Ectodermal cell (in vitro differentiated cells): ENCODE results near the gene MTG2.
A peak's percentile ranks its signal among the peaks of the same experiment; 100 is the strongest.

ENCODE experiments used
- H3K27ac ChIP-seq: 2 replicates; pipeline ENCODE4 v1.7.0; 2013; ENCODE audit warnings: mild to moderate bottlenecking, low read depth, low read length; ENCODE audit not compliant: insufficient read depth, poor library complexity, severe bottlenecking
- H3K27me3 ChIP-seq: 2 replicates; pipeline ENCODE4 v1.7.0; 2013; ENCODE audit warnings: mild to moderate bottlenecking, low read length; ENCODE audit not compliant: insufficient read depth, control insufficient read depth, poor library complexity, severe bottlenecking
- H3K36me3 ChIP-seq: one replicate; pipeline ENCODE4 v1.7.0; 2013; ENCODE audit warnings: low read length; ENCODE audit not compliant: control insufficient read depth, insufficient read depth
- H3K4me1 ChIP-seq: one replicate; pipeline ENCODE4 v1.7.0; 2013; ENCODE audit warnings: low read length; ENCODE audit not compliant: control insufficient read depth, insufficient read depth
- H3K4me3 ChIP-seq: 2 replicates; pipeline ENCODE4 v1.7.0; 2013; ENCODE audit warnings: low read depth, low read length, control low read depth; ENCODE audit not compliant: insufficient read depth
- H3K9me3 ChIP-seq: 2 replicates; pipeline ENCODE4 v1.7.0; 2013; ENCODE audit warnings: mild to moderate bottlenecking, low read length, moderate library complexity; ENCODE audit not compliant: control insufficient read depth
- WGBS, 2 experiments: methylation state at CpG; one replicate each; pipeline ENCODE4 v1.1.7; 2013; ENCODE audit warnings: missing lambda C conversion rate in 2 of 2; 5-methylcytosine and 5-hydroxymethylcytosine counted together

The MTG2 gene

DNA sequence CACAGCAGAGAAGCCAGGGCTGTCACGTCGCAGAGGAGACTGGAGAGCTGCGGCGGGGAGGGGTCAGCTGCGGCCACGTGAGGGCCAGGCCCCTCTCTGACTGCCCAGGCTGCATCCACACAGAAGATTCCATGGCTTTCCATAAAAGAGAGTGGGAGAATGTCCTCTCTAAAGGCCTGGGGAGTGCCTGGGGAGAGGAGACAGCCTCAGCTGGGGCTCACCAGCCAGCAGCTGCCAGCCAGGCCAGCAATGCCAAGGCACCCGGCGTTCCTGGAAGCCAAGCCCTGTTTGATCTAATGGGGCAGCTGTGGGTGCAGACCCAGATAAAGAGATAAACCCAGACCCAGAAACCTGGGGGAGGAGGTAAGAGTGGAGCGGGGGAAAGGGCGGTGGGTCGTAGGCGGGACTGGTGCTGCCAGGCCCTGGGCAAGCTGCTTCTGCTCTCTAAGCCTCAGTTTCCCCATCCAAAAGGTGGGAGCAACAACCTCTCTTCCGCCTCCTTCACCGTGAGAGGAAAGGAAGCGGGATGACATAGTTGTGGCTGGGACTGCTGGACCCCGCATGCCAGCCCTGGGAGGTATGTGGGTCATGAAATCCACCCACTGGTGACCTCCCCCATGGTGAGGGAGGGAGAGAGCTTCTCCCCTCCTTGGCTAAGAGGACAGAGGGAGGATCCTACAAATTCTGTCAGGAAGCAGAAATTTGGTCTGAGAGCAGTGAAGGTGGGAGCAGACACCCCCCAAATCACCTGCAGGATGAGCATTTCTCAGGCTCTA, 52.4 kb downstream of the MTG2 start:
- Histone ChIP-seq H3K27me3 (no peaks in the 10 kb centered on the region), H3K4me1 (peaks cover 20% of the 10 kb centered on the region), H3K4me3 (no peak overlapping the region), H3K36me3 (no peaks in the 10 kb centered on the region), H3K9me3 (no peaks in the 10 kb centered on the region), H3K27ac (no peak overlapping the region)
- 84 to 85% methylated on average over 16 of the region's 16 CpGs for WGBS, 2 experiments

DNA sequence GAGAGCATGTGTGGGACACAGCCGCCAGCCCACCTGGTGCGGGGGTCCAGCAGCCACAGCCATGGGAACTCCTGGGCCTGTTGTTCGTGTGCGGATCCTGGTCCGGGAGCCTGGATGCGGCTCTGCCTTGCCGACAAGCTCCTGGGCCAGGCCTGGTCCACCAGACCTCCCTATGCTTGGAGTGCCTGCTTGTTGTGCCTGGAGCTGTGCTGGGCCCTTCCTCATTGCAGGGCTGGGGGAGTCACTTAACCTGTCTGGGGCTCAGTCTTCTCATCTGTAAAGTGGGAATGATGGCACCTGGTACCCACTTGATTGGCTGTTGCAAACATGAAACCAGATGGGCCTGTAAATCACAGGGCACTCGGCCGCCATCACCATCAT, 52.9 kb downstream of the MTG2 start:
- H3K27ac ChIP-seq, result no peak overlapping the region
- H3K36me3 ChIP-seq, result no peaks in the 10 kb centered on the region
- H3K9me3 ChIP-seq, result no peaks in the 10 kb centered on the region
- no peak overlapping the region for H3K4me3 ChIP-seq
- WGBS, 2 experiments, result 94 to 95% methylated on average over 9 of the region's 9 CpGs
- H3K27me3 ChIP-seq, result no peaks in the 10 kb centered on the region
- H3K4me1 ChIP-seq, result peaks cover 20% of the 10 kb centered on the region

DNA sequence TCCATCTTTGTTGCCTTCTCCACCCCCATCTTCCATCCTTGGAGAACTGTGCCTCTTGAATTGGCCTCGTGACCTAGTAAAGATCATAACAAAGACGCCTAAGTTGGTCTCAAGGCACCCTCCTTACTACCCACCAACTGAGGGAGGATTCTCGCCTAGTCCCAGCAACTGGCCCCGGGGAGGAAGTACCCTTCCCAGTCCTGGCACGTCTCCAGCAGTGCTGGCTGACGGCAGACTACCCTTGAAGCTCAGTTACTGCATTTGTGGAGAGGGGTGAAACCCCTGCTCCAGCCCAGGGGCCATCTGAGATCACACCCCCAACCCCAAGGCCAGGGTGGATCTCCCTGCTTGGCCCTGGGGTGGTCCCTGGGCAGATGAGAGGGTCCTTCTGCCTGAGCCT, 53.4 kb downstream of the MTG2 start:
- peak overlapping the region; percentile 37 for H3K27ac ChIP-seq
- 84 to 86% methylated on average over 6 of the region's 6 CpGs for WGBS, 2 experiments
- H3K9me3 ChIP-seq, result no peaks in the 10 kb centered on the region
- no peak overlapping the region for H3K4me3 ChIP-seq
- H3K27me3 ChIP-seq, result no peaks in the 10 kb centered on the region
- no peaks in the 10 kb centered on the region for H3K36me3 ChIP-seq
- H3K4me1 ChIP-seq, result peaks cover 20% of the 10 kb centered on the region

DNA sequence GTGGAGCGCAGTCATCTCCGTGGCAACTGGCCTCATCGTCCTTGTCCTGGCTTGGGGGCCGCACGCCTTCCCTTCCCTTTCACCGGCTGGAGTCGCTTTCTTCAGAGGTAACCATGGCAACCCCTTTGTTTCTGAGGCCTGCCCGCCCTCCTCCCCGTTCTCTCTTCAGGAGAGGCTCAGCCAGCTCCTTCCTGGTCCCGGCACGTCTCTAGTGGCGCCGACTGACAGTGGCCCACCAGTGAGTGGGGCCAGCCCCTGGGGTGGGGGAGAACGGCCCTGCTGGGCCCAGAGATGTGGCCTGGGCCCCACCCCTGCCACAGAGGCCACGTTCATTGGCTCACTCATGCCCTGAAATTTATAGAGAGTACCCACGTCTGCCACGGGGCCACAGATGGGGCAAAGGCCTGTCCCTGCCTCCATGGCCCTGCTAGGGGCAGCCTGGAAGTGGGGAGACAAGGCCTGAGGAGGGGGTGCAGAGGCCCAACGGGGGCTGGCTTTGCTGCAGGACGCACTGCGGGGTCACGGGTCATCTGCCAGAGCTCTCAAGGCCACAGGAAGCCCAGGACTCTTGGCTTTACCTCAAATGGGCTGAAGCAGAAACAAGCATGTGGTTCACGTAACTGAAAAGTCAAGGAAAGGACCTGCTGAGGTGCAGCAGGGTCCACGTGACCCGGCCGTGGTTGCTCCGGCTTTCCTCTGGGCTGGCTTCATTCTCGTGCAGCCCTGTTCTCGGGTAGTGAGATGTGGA, 54.1 kb downstream of the MTG2 start:
- peaks cover 20% of the 10 kb centered on the region for H3K4me1 ChIP-seq
- H3K27ac ChIP-seq, result peak overlapping the region; percentile 76
- no peaks in the 10 kb centered on the region for H3K27me3 ChIP-seq
- peak overlapping the region; percentile 13 for H3K4me3 ChIP-seq
- no peaks in the 10 kb centered on the region for H3K9me3 ChIP-seq
- H3K36me3 ChIP-seq, result no peaks in the 10 kb centered on the region
- 46% methylated on average over 28 of the region's 28 CpGs for WGBS, 2 experiments

DNA sequence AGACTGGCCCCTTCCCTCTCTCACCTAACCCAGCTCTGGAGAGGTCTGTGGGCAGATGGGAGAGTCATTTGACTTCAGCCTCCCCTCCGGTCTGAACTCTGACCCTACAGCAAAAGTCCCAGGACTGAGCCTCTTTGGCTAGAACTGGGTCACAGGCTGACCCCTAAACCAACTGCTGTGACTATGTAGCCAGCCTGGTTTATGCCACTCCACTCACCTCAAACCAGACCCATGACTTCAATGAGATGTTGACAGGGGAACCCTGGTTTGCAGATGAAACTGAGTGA, 54.6 kb downstream of the MTG2 start:
- Histone ChIP-seq H3K4me1 (peaks cover 20% of the 10 kb centered on the region), H3K27me3 (no peaks in the 10 kb centered on the region), H3K4me3 (no peak overlapping the region), H3K36me3 (no peaks in the 10 kb centered on the region), H3K27ac (no peak overlapping the region), H3K9me3 (no peaks in the 10 kb centered on the region)
- WGBS, 2 experiments, result 83 to 94% methylated on average over 1 of the region's 1 CpG

DNA sequence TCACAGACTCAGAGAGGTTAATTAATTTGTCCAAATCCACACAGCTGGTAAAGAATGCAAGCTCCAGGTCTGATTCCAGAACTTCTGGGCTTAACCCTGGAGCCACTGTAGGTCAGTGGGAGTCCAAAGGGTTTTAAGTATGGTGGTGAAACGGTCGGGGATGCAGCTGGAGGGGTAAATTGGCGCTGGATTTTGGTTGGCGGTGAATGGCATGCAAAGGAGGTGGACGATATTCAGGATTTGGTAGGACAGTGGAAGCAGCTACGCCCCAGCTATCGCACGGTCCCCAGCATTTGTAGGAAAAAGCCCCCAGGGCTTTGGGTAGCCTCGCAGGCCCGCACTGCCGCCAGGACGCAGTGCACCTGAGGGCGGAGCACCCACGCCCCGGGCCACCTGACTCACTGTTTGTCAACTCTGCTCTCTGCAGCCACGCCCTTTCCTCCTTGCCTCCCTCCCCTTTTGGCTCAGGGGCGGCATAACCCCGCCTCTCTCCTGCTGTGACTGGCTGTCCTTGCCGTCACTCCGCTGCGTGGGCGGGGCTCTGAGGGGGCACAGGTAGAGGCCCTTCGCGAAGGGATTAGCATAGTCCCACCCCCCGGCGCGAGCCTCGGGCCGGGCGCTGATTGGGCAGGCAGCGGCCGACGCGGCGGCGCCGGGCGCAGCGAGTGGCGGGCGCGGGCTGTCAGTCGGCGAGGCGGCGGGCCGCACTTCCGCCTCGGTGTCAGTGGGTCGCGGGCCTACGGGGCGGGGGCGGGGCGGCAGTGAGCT, 55.2 kb downstream of the MTG2 start, which contains the start of gene OSBPL2:
Gene OSBPL2 (plus strand): TSS at position 721 of the 768 bp plus-strand sequence. CDS start 17,664 bp downstream, outside the sequence.
- Histone ChIP-seq H3K4me3 (peak within 1 kb of the TSS; percentile 68), H3K36me3 (no peaks in the 10 kb centered on the region), H3K9me3 (no peaks in the 10 kb centered on the region), H3K27ac (no peak within 1 kb of the TSS), H3K27me3 (no peaks in the 10 kb centered on the region), H3K4me1 (peaks cover 20% of the 10 kb centered on the region)
- WGBS, 2 experiments, result 4% methylated on average over 55 of the region's 55 CpGs

DNA sequence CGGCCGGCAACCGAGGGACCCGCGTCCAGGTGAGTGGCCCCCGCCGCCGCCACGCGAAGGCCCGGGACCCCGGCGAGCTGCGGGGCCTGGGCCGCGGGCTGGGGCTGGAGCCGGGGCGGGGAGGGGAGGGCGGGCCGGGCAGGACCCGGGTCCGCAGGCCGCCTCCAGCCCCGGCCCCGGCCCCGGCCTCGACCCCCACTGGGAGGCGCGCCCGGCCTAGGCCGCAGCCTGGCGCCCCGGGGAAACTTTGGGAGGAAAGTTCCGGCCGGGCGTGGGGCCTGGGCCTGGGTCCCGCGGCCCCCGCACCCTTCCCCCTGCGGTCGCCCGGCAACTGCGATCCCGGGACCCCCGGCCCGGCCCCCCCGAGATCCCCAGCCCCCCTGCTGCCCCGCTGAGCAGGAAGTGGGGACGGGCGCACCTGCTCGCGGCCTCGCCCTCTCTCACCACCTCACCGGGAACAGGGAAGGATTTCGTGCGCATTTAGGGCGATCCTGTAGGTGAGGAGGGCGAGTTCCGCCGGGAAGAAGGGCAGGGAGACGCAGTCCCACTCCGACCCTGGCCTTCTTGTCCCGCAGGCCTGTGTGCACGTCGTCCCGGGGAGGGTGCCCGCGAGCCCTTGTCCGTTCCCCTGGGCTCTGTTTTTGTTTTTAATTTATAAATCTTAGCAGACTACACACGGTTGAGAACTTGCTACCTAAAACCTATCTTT, 55.9 kb downstream of the MTG2 start:
- H3K4me1 ChIP-seq, result peaks cover 20% of the 10 kb centered on the region
- WGBS, 2 experiments, result 1% methylated on average over 69 to 70 of the region's 70 CpGs
- H3K36me3 ChIP-seq, result no peaks in the 10 kb centered on the region
- H3K9me3 ChIP-seq, result no peaks in the 10 kb centered on the region
- peak overlapping the region; percentile 68 for H3K4me3 ChIP-seq
- H3K27me3 ChIP-seq, result no peaks in the 10 kb centered on the region
- no peak overlapping the region for H3K27ac ChIP-seq

DNA sequence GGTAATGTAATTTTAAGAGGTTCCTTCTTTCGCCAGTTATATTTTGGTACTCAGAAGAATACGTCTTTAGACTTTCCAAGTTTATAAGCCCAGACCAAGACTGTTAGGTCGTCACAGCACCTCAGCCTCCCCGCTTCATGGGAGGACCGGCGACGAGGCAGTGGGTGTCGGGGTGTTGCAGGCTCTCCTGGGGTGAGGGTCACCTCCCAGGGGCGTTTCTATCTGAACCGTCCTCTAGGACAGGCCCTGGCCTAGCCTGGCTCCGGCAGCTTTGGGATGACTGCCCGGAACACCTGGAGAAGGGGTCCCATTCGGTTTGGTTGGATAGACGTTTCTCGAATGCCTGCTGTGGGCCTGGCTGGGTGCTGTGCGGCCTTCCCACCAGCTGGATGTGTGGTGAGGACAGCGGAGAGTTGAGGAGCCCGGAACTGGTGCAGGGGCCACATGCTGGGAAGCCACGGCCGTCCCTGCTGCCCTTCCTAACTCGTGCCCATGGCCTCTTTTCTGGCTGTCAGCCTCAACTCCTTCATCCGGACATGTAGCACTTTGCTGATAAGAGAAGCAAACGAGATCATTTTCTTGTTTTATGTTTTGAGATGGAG, 56.6 kb downstream of the MTG2 start:
- Histone ChIP-seq H3K27ac (no peak overlapping the region), H3K27me3 (no peaks in the 10 kb centered on the region), H3K4me3 (peak overlapping the region; percentile 68), H3K4me1 (peaks cover 20% of the 10 kb centered on the region), H3K36me3 (no peaks in the 10 kb centered on the region), H3K9me3 (no peaks in the 10 kb centered on the region)
- 69 to 71% methylated on average over 23 of the region's 23 CpGs for WGBS, 2 experiments

DNA sequence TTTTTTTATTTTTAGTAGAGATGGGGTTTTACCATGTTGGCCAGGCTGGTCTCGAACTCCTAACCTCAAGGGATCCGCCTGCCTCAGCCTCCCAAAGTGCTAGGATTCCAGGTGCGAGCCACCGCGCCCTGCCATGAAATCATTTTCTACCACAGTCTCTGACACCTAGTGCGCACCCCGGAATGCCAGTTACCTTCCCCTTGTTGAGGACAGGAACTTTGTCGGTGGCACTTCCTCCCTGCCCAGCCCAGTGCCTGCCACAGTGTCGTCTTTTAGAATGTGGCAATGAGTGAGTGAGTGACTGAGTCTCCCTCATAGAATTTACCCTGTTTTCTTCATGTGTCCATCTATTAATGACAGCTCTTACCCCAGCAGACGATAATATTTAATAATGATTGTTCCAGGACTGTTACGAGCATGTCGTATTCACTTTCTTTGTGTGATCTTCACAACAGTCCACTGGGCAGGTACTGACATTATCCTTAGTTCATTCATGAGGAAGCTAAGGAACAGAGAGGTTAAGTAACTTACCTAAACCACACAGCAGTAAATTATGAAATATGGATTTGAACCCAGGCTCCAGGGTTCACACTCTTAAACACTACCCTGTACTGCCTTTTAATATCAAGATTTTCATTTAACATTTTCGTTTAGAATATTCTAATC, 57.3 kb downstream of the MTG2 start:
- no peak overlapping the region for H3K27ac ChIP-seq
- no peak overlapping the region for H3K4me3 ChIP-seq
- WGBS, 2 experiments, result 94 to 96% methylated on average over 13 of the region's 13 CpGs
- peaks cover 12% of the 10 kb centered on the region for H3K4me1 ChIP-seq
- H3K36me3 ChIP-seq, result no peaks in the 10 kb centered on the region
- no peaks in the 10 kb centered on the region for H3K9me3 ChIP-seq
- no peaks in the 10 kb centered on the region for H3K27me3 ChIP-seq
